ENCODE measurements around the gene TXNRD2.

- TF ChIP-seq YY1 (IDR thresholded peaks at IDR 0.05; ENCODE audit: insufficient read depth, insufficient read length): no peak
- no peak for TF ChIP-seq SUZ12 (IDR thresholded peaks at IDR 0.05; ENCODE audit: extremely low read depth, insufficient read depth, insufficient read length)
- no peak for TF ChIP-seq ZNF274 (IDR thresholded peaks at IDR 0.05; ENCODE audit: low read depth, low read length)
Observed at GRCh38 chr22:19978748-19979147, 37.1 kb upstream of the TXNRD2 start.

Measured in NT2/D1 (cell line).